ENCODE results near the gene PKP3.

DNA sequence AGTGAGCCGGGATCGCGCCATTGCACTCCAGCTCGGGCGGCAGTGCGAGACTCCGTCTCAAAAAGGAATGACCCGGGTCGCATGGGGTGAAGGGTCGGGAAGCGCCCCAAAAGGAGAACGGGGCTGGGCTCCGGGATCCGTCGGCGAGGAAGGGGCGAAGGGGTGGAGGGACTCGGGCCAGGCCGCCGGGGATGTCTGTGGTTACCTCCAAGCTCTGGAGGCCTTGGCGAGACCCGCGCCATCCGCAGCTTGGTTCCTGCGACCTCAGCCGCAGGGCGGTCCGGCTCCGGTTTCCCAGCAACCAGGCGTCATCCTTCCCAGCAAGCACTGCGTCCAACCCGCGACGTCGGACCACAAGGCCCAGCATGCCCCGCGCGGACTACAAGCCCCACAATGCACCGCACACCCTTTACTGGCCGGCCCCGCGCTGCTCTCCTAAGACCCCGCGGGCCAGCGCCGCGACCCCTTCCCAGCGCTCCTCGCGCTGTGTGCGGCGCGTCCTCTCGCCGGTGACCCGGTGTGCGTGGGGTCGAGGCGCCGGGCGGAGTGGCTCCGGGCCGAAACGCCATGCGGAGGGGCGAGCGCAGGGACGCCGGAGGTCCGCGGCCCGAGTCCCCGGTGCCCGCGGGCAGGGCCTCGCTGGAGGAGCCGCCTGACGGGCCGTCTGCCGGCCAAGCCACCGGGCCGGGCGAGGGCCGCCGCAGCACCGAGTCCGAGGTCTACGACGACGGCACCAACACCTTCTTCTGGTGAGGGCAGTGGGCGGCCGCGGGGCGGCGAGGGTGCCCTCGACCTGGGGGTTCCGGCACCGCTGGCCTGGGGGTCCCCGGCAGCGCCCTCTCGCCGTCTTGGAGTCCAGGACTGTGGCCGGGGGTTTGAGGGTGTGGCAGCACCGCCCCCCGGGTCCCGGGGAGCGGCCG is 56.1 kb downstream of the PKP3 start, which contains the start of gene PTDSS2:
- TF ChIP-seq, protein P1, sequence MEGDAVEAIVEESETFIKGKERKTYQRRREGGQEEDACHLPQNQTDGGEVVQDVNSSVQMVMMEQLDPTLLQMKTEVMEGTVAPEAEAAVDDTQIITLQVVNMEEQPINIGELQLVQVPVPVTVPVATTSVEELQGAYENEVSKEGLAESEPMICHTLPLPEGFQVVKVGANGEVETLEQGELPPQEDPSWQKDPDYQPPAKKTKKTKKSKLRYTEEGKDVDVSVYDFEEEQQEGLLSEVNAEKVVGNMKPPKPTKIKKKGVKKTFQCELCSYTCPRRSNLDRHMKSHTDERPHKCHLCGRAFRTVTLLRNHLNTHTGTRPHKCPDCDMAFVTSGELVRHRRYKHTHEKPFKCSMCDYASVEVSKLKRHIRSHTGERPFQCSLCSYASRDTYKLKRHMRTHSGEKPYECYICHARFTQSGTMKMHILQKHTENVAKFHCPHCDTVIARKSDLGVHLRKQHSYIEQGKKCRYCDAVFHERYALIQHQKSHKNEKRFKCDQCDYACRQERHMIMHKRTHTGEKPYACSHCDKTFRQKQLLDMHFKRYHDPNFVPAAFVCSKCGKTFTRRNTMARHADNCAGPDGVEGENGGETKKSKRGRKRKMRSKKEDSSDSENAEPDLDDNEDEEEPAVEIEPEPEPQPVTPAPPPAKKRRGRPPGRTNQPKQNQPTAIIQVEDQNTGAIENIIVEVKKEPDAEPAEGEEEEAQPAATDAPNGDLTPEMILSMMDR (IDR thresholded peaks at IDR 0.05), result peak in 1 of 7 experiments; percentile 24
- TF ChIP-seq POLR2AphosphoS5 (IDR thresholded peaks at IDR 0.05) (peak; percentile 88 to 94 (median 90)), POLR2A (IDR thresholded peaks at IDR 0.05) (peak in 1 of 4 donors; percentile 47), EP300 (IDR thresholded peaks at IDR 0.05) (no peak)

All from stomach (tissue), 4 donors.